ENCODE results near the gene LYPD5.

DNA sequence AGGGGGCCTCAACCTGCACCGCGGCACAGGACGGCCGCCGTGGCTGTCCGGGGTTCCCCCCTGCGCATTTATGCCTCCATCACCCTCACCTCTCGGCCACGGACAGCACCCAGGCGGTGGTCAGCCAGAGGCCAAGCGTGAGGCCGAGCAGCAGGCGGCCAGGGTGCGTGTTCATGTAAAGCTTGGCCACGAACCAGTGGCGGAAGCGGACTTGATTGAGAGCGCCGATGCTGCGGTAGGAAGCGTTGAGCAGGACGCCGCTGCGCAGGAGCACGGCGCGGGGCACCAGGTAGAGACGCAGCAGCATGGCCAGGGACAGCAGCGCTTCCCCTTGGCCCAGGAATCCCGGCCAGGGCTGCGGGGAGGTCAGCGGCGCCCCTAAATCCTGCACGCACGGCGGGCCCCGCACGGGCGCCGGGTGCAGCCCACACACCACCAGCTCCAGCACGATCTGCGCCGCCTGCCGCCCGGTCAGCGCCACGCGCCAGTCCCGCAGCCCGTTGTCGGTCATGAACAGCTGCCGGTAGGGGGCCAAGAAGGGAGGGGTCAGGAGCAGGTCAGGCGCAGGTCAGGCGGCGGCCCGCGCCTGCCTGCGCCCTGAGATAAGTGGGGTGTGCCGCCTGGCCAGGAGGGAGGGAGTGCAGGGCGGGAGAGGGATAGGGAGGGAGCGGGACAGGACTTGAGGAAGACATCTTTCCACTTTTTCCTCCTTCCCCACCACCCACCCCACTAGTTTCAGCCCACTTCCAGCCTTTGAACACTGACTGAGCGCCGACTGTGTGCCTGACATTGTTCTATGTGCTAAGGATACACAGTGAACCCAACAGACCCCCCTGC is 27.9 kb downstream of the LYPD5 start:
- TF ChIP-seq POLR2AphosphoS5 (IDR thresholded peaks at IDR 0.05; ENCODE audit: borderline replicate concordance, low read depth, low read length) (no peak), EZH2 (IDR thresholded peaks at IDR 0.05) (no peak)

Measured in SK-N-MC (cell line).